Right lobe of liver (tissue), 6 donors: ENCODE measurements around the gene CSTF3. TPM values are rescaled to one million over a fixed set of nuclear protein-coding genes. Genes with fewer than 3 reads are reported as not detected.
A peak's percentile ranks its signal among the peaks of the same experiment; 100 is the strongest.

Experiments used
- ATAC-seq, 4 donors: fragments of 200-7000 bp; cut with Tn5 transposase; one replicate each; pipeline ENCODE4 v1.9.1; 2020; ENCODE audit warnings: mild to moderate bottlenecking in 4 of 4, moderate library complexity in 4 of 4
- DNase-seq, 3 donors: peaks; one replicate each; pipeline ENCODE4 v3.0.0-alpha.2; 2020
- H3K27ac ChIP-seq, 3 donors: fragments of 200-600 bp; one replicate each; pipeline ENCODE4 v1.8.0; 2022
- H3K27me3 ChIP-seq, 2 donors: fragments of 200-600 bp; one replicate each; pipeline ENCODE4 v1.8.0; 2022
- H3K36me3 ChIP-seq, 4 donors: fragments of 200-600 bp; sonication (generic) in 1 of 4; one replicate each; pipeline versions ENCODE4 v1.5.1 to v1.8.0; 2017 to 2022; ENCODE audit warnings: control low read depth in 1 of 4
- H3K4me1 ChIP-seq, 4 donors: fragments of 200-600 bp; sonication (generic) in 1 of 4; one replicate each; pipeline versions ENCODE4 v1.5.1 to v1.8.0; 2017 to 2022; ENCODE audit warnings: control low read depth in 1 of 4
- H3K4me3 ChIP-seq, 3 donors: fragments of 200-600 bp; one replicate each; pipeline ENCODE4 v1.8.0; 2022
- H3K9me3 ChIP-seq, 4 donors: fragments of 200-600 bp; sonication (generic) in 1 of 4; one replicate each; pipeline versions ENCODE4 v1.5.1 to v1.8.0; 2017 to 2022; ENCODE audit warnings: control low read depth in 1 of 4
- POLR2A ChIP-seq: fragments of 450-650 bp; IDR thresholded peaks from one replicate; pipeline ENCODE4 v1.6.1; 2017; ENCODE audit warnings: antibody characterized with exemption, mild to moderate bottlenecking
- WGBS: methylation state at CpG from one replicate; pipeline ENCODE4 v1.1.6; 2018; ENCODE audit warnings: low coverage, low lambda C conversion rate; ENCODE audit not compliant: insufficient coverage; ENCODE audit errors: missing lambda C conversion rate; 5-methylcytosine and 5-hydroxymethylcytosine counted together
- intact Hi-C, 2 donors: fragments of 100-400 bp; cut with DNase I; formaldehyde crosslinking; loops; one replicate each; pipeline versions ENCODE4 v1.11.2 to v1.14.1; 2022
- long read RNA-seq: library from polyadenylated mRNA; unstranded; transcript quantifications from one replicate; pipeline ENCODE4 v2.0.0, GENCODE V29; 2019
- total RNA-seq, 6 experiments: library from RNA; depleted of rRNA in 2 of 6; stranded (reverse); fragments of >200 nt in 2 of 6; fragmentation: NEBNext Ultra II Directional in 3 of 6; extraction: Animal tissue kit (Norgen Biotek cat#: 25700) in 3 of 6; gene quantifications; one replicate each; pipeline versions ENCODE4 v1.1.0 to v1.2.4, GENCODE V29; 2016 to 2023
- TF ChIP-seq, protein P1 (sequence below), 4 donors: fragments of 200-600 bp in 3 of 4; fragments of 450-650 bp in 1 of 4; IDR thresholded peaks; one replicate each; pipeline versions ENCODE4 v1.5.1 to v1.8.0; 2016 to 2022; ENCODE audit warnings: antibody characterized with exemption in 4 of 4, mild to moderate bottlenecking in 2 of 4
- donor health status: DM: no; HTN: yes; CAD: no.
- donor health status: DM: no; HTN: no; CAD: no.
- donor health status: DM: no; HTN: no; CAD: no.
- donor health status: DM: no; HTN: yes; CAD: no.
- donor health status: DM: no; HTN: yes; CAD: no.

CSTF3 gene
- total RNA-seq: 10 to 100 TPM; 11.5 to 14.0 (median 12.0) TPM
- long read RNA-seq, partial matches to known transcripts: 0 of 2 reads
- long read RNA-seq, other reads (novel, unspliced or antisense): 0 of 2 reads

DNA sequence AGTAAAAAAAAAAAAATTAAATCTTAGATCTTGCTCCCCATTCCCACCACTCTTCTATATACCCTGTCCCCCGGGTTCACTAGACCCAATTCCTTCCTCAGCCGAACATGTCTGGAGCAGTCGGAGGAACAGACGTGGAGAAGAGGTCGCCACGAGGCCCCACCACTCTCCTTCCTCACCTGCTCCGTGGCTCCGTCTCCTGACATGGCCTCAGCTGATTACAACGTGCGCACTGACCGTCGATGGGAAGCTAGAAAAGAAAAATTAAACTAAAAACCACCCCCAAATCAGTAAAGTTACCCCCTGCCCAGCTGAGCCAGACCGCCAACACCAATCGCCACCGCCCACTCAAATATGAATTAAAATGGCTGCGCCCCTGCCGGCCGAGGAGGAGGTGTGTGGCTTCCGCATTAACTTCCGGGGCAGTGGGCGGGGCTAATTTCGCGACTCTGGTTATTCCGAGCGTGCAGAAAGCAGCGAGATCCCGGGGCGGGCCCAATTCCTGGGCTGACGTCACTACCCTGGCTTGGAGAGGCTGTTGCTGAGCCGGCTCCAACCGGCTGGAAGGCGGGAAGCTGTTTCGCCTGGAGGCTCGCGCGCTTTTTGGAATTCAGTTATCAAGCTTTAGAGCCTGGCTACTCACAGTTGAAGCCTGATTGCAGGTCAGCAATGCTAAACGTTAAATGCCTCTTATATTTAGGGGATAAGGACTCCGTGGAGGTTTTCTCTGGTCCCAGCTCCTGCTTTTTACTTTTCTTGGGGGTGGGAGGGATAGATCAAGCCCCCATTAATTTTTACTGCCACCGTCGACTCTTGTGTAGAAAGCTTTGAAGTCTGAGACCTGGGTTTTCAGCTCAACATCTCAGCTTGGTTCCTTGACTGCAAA is at the start of gene CSTF3:
TSS of gene CSTF3 (minus strand) at position 361 of the 886 bp plus-strand sequence. CDS start at position 206, 155 bp downstream.
- peak; percentile 97 to 99 (median 99) for ATAC-seq
- Histone ChIP-seq H3K4me3 (peak within 1 kb of the TSS; percentile 65 to 82 (median 77)), H3K9me3 (no peaks in the 10 kb centered on the region), H3K27ac (peak within 1 kb of the TSS; percentile 77 to 79 (median 79)), H3K36me3 (no peaks in the 10 kb centered on the region), H3K27me3 (no peaks in the 10 kb centered on the region), H3K4me1 (peaks cover 0 to 11% (median 0%) of the 10 kb centered on the region in 4 donors)
- intact Hi-C loops: loop anchor here in 1 of 2 donors (10.0 kb wide), 1 partner anchor 533 kb away; no protein-coding TSS in a partner anchor
- under 1% methylated on average over 31 of the region's 40 CpGs for WGBS
- TF ChIP-seq, protein P1, sequence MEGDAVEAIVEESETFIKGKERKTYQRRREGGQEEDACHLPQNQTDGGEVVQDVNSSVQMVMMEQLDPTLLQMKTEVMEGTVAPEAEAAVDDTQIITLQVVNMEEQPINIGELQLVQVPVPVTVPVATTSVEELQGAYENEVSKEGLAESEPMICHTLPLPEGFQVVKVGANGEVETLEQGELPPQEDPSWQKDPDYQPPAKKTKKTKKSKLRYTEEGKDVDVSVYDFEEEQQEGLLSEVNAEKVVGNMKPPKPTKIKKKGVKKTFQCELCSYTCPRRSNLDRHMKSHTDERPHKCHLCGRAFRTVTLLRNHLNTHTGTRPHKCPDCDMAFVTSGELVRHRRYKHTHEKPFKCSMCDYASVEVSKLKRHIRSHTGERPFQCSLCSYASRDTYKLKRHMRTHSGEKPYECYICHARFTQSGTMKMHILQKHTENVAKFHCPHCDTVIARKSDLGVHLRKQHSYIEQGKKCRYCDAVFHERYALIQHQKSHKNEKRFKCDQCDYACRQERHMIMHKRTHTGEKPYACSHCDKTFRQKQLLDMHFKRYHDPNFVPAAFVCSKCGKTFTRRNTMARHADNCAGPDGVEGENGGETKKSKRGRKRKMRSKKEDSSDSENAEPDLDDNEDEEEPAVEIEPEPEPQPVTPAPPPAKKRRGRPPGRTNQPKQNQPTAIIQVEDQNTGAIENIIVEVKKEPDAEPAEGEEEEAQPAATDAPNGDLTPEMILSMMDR (IDR thresholded peaks at IDR 0.05): peak; percentile 32 to 46 (median 44)
- peak; percentile 72 for TF ChIP-seq POLR2A
- peak; percentile 100 for DNase-seq

DNA sequence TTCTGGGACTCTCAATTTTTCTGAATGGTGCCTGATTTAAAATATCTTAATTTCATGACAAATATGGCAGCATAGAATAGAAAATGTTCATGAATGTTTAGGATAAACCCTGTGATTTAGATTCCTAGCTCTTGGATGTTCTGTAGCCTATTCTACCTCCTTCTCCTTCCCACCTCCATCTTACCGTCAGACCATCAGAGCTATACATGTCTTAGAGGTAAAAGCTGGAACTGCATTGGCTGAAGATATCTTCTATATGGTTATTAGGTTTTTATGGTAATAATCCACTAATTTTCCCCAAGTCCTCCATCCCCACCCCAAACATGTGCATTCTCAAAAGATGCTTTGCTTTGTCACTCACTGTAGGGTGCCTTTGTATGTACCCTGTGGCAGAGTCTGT is 46.9 kb upstream of the CSTF3 start:
- TF ChIP-seq, protein P1 (IDR thresholded peaks at IDR 0.05): no peak
- TF ChIP-seq POLR2A: no peak
- no peak for ATAC-seq
- WGBS: 100% methylated on average over 1 of the region's 1 CpG
- H3K36me3 ChIP-seq: no peaks in the 10 kb centered on the region
- intact Hi-C loops: no loop called here
- no peaks in the 10 kb centered on the region for H3K9me3 ChIP-seq
- no peak overlapping the region for H3K4me3 ChIP-seq
- no peak overlapping the region for H3K27ac ChIP-seq
- no peaks in the 10 kb centered on the region for H3K27me3 ChIP-seq
- no peak for DNase-seq
- H3K4me1 ChIP-seq: no peaks in the 10 kb centered on the region

DNA sequence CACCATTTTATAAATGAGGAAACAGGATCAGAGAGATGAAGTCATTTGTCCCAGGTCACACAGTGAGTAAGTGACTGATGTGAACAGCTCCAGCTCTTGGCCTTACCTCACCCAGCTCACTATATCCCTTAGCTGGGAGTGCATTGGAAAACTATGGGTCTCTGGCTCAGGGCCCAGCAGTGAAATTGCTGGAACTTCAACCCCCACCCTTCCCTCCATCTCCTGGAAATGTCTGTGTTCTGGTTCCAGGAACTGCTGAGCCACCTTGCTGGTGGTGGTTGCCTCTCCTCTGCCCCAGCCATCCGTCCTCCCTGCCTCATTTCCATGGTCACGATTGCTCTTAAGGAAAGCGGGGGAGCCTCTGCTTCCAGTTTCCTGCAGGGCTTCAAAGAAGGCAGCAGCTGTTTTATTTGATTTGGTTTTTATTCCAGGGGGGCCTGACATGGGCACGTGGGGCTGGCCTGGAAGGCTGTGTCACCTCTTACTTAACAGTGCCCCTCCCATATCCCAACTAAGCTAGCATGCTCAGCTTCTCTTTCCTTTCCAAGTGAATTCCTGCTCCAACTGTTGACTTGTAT is 46.2 kb upstream of the CSTF3 start:
- intact Hi-C loops: no loop called here
- Histone ChIP-seq H3K4me1 (no peaks in the 10 kb centered on the region), H3K4me3 (no peak overlapping the region), H3K27ac (no peak overlapping the region), H3K27me3 (no peaks in the 10 kb centered on the region), H3K36me3 (no peaks in the 10 kb centered on the region), H3K9me3 (no peaks in the 10 kb centered on the region)
- DNase-seq (no peak), ATAC-seq (peak in 2 of 4 donors; percentile 18 to 67)
- no peak for TF ChIP-seq POLR2A
- TF ChIP-seq, protein P1 (IDR thresholded peaks at IDR 0.05): no peak
- 67% methylated on average over 2 of the region's 4 CpGs for WGBS

DNA sequence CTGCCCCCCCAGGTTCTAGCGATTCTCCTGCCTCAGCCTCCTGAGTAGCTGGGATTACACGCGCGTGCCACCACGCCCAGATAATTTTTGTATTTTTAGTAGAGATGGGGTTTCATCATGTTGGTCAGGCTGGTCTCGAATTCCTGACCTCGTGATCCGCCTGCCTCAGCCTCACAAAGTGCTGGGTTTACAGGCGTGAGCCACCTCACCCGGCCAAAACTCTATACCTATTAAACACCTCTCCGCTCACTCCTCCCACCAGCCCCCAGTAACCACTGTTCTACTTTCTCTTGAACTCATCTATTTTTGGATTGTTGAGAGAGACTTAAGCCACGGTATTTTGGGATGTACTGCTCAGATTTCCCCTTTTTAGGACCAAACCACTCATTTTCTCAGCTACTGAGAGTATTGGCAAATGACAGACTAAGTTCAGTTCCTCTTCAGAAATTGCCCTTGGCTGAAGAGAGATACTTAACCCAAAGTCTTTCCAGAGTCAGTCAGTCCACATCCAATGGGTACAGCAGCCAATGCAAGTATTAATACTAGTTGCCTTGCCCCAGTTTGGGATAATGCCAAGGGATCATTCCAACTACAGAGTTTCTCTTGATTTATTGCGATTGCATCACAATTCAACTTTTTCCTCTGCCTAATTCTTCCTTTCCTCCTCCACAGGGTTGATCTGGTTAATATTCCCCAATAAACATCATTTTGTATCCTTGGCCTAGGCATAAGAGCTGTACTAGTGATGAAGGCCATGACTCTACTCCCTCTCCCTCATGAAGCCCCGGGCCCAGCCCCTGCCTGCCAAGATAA is 36.8 kb upstream of the CSTF3 start:
- intact Hi-C loops: no loop called here
- TF ChIP-seq, protein P1 (IDR thresholded peaks at IDR 0.05): no peak
- no peak for TF ChIP-seq POLR2A
- ATAC-seq (peak in 2 of 4 donors; percentile 44 to 46), DNase-seq (no peak)
- Histone ChIP-seq H3K4me3 (no peak overlapping the region), H3K9me3 (no peaks in the 10 kb centered on the region), H3K36me3 (no peaks in the 10 kb centered on the region), H3K27ac (no peak overlapping the region), H3K4me1 (no peaks in the 10 kb centered on the region), H3K27me3 (no peaks in the 10 kb centered on the region)
- WGBS: 65% methylated on average over 8 of the region's 14 CpGs
